WTC11 (cell line): ENCODE results near the gene FBXL12. TPM values are rescaled to one million over a fixed set of nuclear protein-coding genes. Genes with fewer than 3 reads are reported as not detected.

Experiments used
- ATAC-seq: fragments of 200-7000 bp; cut with Tn5 transposase; 2 replicates; pipeline ENCODE4 v1.10.0; 2021; ENCODE audit warnings: mild to moderate bottlenecking, moderate library complexity
- CTCF ChIA-PET: fragments of 300-600 bp; sonication (Branson Sonifier 250); formaldehyde crosslinking; loops from one replicate; lab custom pipeline; 2021; ENCODE audit warnings: antibody characterized with exemption; lab: Charles Lee
- POLR2A ChIA-PET: fragments of 350-600 bp; sonication (Branson Sonifier 250); formaldehyde crosslinking; loops from one replicate; lab custom pipeline; 2021; ENCODE audit warnings: antibody characterized with exemption; lab: Charles Lee
- DNase-seq: peaks from one replicate; pipeline ENCODE4 v3.0.0; 2021; ENCODE audit warnings: low spot score
- H3K27ac Mint-ChIP-seq: 2 replicates; pipeline ENCODE4 v1.8.0; 2021; ENCODE audit warnings: mixed read lengths
- H3K27me3 Mint-ChIP-seq: 2 replicates; pipeline ENCODE4 v1.8.0; 2021; ENCODE audit warnings: low read depth, mild to moderate bottlenecking, moderate library complexity, mixed read lengths
- H3K36me3 Mint-ChIP-seq: 2 replicates; pipeline ENCODE4 v1.8.0; 2021; ENCODE audit warnings: mixed read lengths
- H3K4me1 Mint-ChIP-seq: 2 replicates; pipeline ENCODE4 v1.8.0; 2022; ENCODE audit warnings: mixed read lengths
- H3K4me3 Mint-ChIP-seq: 2 replicates; pipeline ENCODE4 v1.8.0; 2021; ENCODE audit warnings: mild to moderate bottlenecking, moderate library complexity, mixed read lengths
- H3K9me3 Mint-ChIP-seq: 2 replicates; pipeline ENCODE4 v1.8.0; 2021; ENCODE audit warnings: mixed read lengths
- ATF6 ChIP-seq: sonication (generic); formaldehyde crosslinking; IDR thresholded peaks from 2 replicates; pipeline ENCODE4 v1.8.1; 2023; ENCODE audit warnings: mild to moderate bottlenecking, missing genetic modification reagents
- CBFB ChIP-seq: sonication (generic); formaldehyde crosslinking; IDR thresholded peaks from 2 replicates; pipeline ENCODE4 v1.8.1; 2022; ENCODE audit warnings: mild to moderate bottlenecking, low read depth, missing genetic modification reagents
- CTCF ChIP-seq: fragments of 200-600 bp; IDR thresholded peaks from 2 replicates; pipeline ENCODE4 v1.8.0; 2022; ENCODE audit warnings: antibody characterized with exemption
- E2F5 ChIP-seq: sonication (generic); formaldehyde crosslinking; IDR thresholded peaks from 2 replicates; pipeline ENCODE4 v1.8.1; 2022; ENCODE audit warnings: mild to moderate bottlenecking, moderate library complexity, missing genetic modification reagents
- ESRRA ChIP-seq: sonication (generic); formaldehyde crosslinking; IDR thresholded peaks from 2 replicates; pipeline ENCODE4 v1.8.1; 2022; ENCODE audit warnings: mild to moderate bottlenecking, missing genetic modification reagents, borderline replicate concordance
- IRF2 ChIP-seq: sonication (generic); formaldehyde crosslinking; IDR thresholded peaks from 2 replicates; pipeline ENCODE4 v1.8.0; 2022; ENCODE audit warnings: low read depth, missing genetic modification reagents, borderline replicate concordance
- JAZF1 ChIP-seq: fragments of 250-450 bp; sonication (Bioruptor Pico); IDR thresholded peaks from 2 replicates; pipeline ENCODE4 v1.9.0; 2021; ENCODE audit warnings: moderate library complexity, mild to moderate bottlenecking, inconsistent platforms
- MLX ChIP-seq: sonication (generic); formaldehyde crosslinking; IDR thresholded peaks from 2 replicates; pipeline ENCODE4 v1.8.1; 2023; ENCODE audit warnings: mild to moderate bottlenecking, missing genetic modification reagents, moderate library complexity
- OVOL2 ChIP-seq: fragments of 250-450 bp; sonication (Bioruptor Pico); IDR thresholded peaks from 2 replicates; pipeline ENCODE4 v1.9.0; 2021; ENCODE audit warnings: mild to moderate bottlenecking, borderline replicate concordance
- RORB ChIP-seq: fragments of 250-450 bp; sonication (Bioruptor Pico); IDR thresholded peaks from 2 replicates; pipeline ENCODE4 v1.9.0; 2021; ENCODE audit warnings: mild to moderate bottlenecking
- TCF7 ChIP-seq: sonication (generic); formaldehyde crosslinking; IDR thresholded peaks from 2 replicates; pipeline ENCODE4 v1.8.0; 2022; ENCODE audit warnings: mild to moderate bottlenecking, low read depth, missing genetic modification reagents, moderate library complexity
- TEAD1 ChIP-seq: sonication (generic); formaldehyde crosslinking; IDR thresholded peaks from 2 replicates; pipeline ENCODE4 v1.8.0; 2022; ENCODE audit warnings: mild to moderate bottlenecking, missing genetic modification reagents
- ZBTB21 ChIP-seq: sonication (generic); formaldehyde crosslinking; IDR thresholded peaks from 2 replicates; pipeline ENCODE4 v1.8.1; 2023; ENCODE audit warnings: mild to moderate bottlenecking, missing genetic modification reagents, borderline replicate concordance
- ZBTB43 ChIP-seq: sonication (generic); formaldehyde crosslinking; IDR thresholded peaks from 2 replicates; pipeline ENCODE4 v1.8.1; 2023; ENCODE audit warnings: mild to moderate bottlenecking, missing genetic modification reagents
- ZNF121 ChIP-seq: sonication (generic); formaldehyde crosslinking; IDR thresholded peaks from 2 replicates; pipeline ENCODE4 v1.8.0; 2023; ENCODE audit warnings: missing genetic modification reagents
- ZNF263 ChIP-seq: sonication (generic); formaldehyde crosslinking; IDR thresholded peaks from 2 replicates; pipeline ENCODE4 v1.8.1; 2022; ENCODE audit warnings: low read depth, mild to moderate bottlenecking, moderate library complexity, missing genetic modification reagents
- ZNF425 ChIP-seq: fragments of 250-450 bp; sonication (Bioruptor Pico); conservative IDR thresholded peaks from 2 replicates; pipeline ENCODE4 v1.9.0; 2021; ENCODE audit warnings: mild to moderate bottlenecking
- ZSCAN18 ChIP-seq: fragments of 250-450 bp; sonication (Bioruptor Pico); IDR thresholded peaks from 2 replicates; pipeline ENCODE4 v2.1.2; 2022; ENCODE audit warnings: mild to moderate bottlenecking, moderate library complexity
- total RNA-seq: library from RNA; stranded (reverse); gene quantifications from 3 replicates; pipeline ENCODE4 v1.2.3, GENCODE V29; 2021

The FBXL12 gene
- total RNA-seq, 1 experiment from 2014 or later: 37.6 TPM

- ChIA-PET CTCF (interaction anchor here (0.5 to 1.6 kb wide), 2 partner anchors 13 to 495 kb away, joined by 3 to 7 read pairs; partner anchors contain the start of gene PIN1), POLR2A (no interaction called here)
- H3K4me3 Mint-ChIP-seq: no peak overlapping the region
- TF ChIP-seq CTCF (peak; percentile 63), ZSCAN18 (no peak), OVOL2 (CRISPR knock-in tag) (no peak), ZBTB21 (CRISPR knock-in tag) (no peak), ZNF121 (CRISPR knock-in tag) (0 out of 2 replicates have a peak, but pooled peaks have one; percentile 45), E2F5 (CRISPR knock-in tag) (no peak), CBFB (CRISPR knock-in tag) (no peak), ZNF263 (no peak), ZNF425 (CRISPR knock-in tag) (no peak), TEAD1 (CRISPR knock-in tag) (no peak), TCF7 (no peak), ZBTB43 (CRISPR knock-in tag) (no peak), IRF2 (no peak)
- TF ChIP-seq, all 79 proteins: peak for 2
- H3K27ac Mint-ChIP-seq: no peak overlapping the region
- peak; percentile 77 for DNase-seq
- no peaks in the 10 kb centered on the region for H3K9me3 Mint-ChIP-seq
- H3K4me1 Mint-ChIP-seq: peaks cover 7% of the 10 kb centered on the region; the same call in 1 of the 2 replicates
- no peaks in the 10 kb centered on the region for H3K27me3 Mint-ChIP-seq
- peak; percentile 67 for ATAC-seq
- peaks cover 15% of the 10 kb centered on the region for H3K36me3 Mint-ChIP-seq
Measured at GRCh38 chr19:9848060-9848459, 29.2 kb upstream of the FBXL12 start.

GRCh38 chr19:9847087-9847671 is 28.3 kb upstream of the FBXL12 start:
- no peaks in the 10 kb centered on the region for H3K9me3 Mint-ChIP-seq
- H3K36me3 Mint-ChIP-seq: peaks cover 24% of the 10 kb centered on the region
- no peak overlapping the region for H3K4me3 Mint-ChIP-seq
- H3K27ac Mint-ChIP-seq: no peak overlapping the region
- no peaks in the 10 kb centered on the region for H3K27me3 Mint-ChIP-seq
- POLR2A ChIA-PET: no interaction called here
- DNase-seq: peak; percentile 72
- CTCF ChIA-PET: interaction anchor here (0.5 to 1.6 kb wide), 2 partner anchors 12 to 496 kb away, joined by 3 to 7 read pairs; partner anchors contain the start of gene PIN1
- H3K4me1 Mint-ChIP-seq: peaks cover 7% of the 10 kb centered on the region; the same call in 1 of the 2 replicates
- ATAC-seq: peak; percentile 76
- no peak for TF ChIP-seq ESRRA
- TF ChIP-seq ATF6 (CRISPR knock-in tag): no peak
- TF ChIP-seq ZBTB43 (CRISPR knock-in tag): peak; percentile 13; the same call in 1 of the 2 replicates
- 0 out of 2 replicates have a peak, but pooled peaks have one; percentile 30 for TF ChIP-seq CTCF
- TF ChIP-seq JAZF1 (CRISPR knock-in tag): no peak
- TF ChIP-seq MLX: no peak
- TF ChIP-seq RORB (CRISPR knock-in tag): no peak
